ENCODE measurements around the gene BANP.
"Not testable (repeated sequence)": the region's sequence is repeated elsewhere in the genome, so short reads cannot be mapped to it uniquely, and the experiment has no call there.

The BANP gene

DNA sequence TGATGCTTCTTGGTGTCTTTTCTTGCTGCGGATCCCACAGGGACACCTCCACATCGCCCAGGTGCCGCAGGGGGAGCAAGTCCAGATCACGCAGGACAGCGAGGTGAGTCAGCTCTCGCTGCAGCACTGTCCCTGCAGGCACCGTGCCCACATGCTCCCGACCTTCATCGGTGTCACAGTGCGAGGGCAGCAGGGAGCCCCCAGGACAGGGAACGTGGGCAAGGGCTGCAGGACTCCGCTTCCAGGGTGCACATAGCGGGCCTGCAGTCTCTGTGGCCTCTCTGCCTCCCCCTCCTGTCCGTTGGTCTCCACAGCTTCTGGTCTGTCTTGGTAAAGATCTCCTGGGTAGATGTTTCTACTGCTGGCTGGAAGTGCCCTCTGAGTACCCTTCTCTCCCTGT lies 84.1 kb downstream of the BANP start:
- no peak for DNase-seq

DNA sequence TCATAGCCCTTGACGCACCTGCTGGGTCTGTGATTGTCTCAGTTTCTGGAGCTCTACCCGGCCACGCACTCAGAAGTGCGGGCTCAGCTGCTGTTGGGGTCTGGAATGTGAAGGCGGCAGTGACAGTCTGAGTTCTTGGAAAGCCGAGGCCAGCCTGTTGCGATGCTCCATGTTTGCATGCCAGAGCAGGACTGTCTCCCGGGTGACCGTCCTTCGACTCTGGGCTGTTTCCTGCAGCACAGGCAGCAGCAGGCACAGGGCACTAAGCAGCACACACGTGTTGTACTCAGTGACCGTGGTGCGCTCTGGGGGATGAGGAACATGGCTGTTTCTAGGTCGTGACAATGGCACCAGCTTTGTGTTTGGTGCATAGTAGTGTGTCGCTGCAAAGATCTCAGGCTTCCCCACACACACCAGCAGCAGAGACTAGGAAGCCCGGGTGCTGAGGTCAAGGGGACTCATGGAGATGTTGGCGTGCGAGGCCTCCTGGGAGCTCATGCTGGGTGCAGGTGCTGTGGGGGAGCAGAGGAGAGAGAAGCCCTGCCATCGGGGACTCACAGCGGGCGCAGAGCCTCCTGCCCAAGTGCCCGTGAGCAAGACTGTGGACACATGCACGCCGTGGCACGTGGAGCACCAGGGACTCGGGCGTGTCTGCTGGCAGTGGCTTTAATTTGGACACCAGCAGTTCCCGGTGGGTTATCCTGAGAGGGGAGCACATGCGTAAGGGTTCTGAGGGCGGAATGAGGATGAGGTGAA lies 84.8 kb downstream of the BANP start:
- DNase-seq: not testable (repeated sequence)

DNA sequence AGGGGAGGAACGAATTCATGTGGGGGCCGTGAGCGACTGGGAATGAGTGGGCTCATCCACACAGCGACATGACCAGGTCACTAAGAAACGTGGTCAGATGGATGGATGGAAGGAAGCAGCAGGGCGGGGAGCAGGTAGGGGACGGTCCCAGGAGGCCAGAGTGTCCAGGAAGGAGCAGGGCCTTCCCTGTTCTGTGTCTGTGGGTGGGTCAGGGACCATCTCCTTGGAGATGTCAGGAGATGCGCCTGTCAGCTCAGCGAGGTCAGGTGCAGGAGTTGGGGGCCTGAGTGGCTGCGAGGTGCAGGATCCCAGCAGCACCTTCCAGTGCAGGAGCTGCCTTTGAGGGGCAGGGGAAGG lies 85.4 kb downstream of the BANP start:
- DNase-seq: not testable (repeated sequence)

DNA sequence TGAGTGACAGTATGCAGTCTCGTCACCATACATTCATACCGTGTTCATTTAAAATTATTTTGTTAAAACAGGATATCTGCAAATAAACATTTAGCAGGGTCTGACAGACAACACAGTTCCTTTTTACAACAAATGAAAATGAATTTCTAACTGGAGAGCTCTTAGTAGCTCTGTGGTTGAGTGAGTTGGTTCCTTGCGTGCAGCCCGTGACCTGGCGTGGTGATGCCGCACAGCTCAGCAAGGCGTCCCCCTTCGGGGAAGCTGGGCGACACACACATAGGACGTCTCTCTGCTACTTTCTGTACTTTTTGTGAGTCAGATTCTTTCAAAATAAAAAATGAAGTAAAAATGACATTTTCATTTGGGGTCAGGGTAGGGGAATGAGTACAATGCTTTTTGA lies 86.1 kb downstream of the BANP start:
- not testable (repeated sequence) for DNase-seq

DNA sequence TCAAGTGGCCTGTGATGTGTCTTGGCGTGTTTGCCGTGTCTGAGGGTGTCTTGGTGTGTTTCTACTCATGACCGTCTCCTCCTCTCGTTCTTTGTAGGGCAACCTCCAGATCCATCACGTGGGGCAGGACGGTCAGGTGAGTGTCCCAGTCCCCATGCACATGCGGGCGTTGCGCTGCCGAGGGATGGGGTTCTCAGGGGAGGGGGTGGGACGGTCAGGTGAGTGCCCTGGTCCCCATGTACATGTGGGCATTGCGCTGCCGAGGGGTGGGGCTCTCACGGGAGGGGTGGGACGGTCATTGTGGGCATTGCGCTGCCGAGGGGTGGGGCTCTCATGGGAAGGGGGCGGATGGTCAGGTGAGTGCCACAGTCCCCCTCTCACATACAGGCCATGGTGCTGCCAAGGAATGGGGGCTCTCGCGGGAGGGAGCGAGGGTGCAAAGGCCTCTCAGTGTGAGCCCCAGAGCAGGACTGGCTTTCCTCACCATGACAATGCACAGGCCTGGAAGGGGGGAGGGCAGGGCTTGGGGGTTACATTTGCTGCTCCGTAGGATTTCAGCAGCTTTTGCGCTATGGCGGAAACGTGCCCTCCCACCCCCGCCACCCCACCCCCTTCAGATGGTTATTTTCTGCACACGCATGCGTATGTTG lies 86.8 kb downstream of the BANP start:
- DNase-seq: not testable (repeated sequence)

DNA sequence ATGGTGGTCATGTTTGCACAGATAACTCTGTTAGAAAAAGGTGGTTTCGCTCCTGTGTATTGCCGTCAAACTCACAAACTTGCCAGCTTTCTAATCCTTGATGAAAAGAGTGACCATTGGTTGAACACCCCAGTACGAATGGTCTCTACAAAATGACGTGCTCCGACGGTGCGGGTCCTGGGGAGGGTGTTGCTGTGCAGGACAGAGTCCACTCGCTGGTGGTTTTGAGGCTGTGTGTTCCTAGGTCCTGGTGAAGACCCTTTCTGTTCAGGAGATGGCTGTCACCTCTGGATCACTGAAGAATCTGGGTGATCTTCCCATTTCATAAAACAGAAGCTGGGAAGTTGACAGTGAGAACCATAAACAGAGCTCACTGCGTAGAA lies 87.3 kb downstream of the BANP start:
- DNase-seq: not testable (repeated sequence)

DNA sequence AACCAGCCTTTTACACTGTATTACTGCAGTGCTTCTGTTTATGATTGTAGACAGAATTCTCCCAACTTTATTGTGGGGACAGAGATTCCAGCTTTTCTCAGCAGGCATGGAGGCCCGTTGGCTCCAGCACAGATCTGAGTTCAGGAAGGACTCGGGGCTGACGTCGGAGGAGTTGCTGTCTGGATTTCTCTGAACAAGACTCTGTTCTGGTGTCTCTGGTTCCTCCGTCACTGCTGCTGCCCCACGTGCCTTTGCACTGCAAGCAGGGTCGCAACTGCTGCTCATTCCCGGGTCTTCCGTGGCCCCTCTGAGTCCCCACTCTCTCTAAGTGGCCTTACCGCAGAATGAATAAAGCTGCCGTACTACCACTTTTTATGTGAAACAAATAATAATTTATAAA lies 88.4 kb downstream of the BANP start:
- DNase-seq: no peak

DNA sequence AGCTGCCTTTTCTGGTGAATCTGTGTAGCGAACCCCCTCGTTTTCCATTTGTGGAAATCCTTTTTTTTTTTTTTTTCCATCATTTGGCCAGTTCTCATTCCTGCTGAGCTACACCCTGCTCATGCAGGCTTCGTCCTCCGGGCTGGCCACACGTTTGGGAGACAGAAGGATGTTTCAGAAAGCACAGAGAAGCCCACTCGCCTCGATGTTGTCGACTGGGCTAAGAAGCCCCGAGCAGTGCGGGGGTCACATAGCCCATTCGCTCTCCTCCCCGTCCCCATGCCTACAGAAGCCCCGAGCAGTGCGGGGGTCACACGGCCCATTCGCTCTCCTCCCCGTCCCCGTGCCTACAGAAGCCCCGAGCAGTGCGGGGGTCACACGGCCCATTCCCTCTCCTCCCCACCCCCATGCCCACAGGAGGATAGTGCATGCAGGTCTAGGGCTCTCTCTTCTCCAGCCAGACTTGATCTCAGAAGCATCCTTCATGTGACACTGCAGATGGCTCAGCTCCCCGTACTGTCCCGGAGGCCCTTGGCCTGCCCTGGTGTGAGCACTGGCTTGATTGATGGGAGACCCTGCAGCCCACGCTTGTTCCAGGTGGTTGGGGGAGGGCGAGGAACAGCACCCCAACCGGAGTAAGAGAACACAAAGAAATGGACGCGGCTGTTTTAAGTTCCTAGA lies 89.1 kb downstream of the BANP start:
- not testable (repeated sequence) for DNase-seq

DNA sequence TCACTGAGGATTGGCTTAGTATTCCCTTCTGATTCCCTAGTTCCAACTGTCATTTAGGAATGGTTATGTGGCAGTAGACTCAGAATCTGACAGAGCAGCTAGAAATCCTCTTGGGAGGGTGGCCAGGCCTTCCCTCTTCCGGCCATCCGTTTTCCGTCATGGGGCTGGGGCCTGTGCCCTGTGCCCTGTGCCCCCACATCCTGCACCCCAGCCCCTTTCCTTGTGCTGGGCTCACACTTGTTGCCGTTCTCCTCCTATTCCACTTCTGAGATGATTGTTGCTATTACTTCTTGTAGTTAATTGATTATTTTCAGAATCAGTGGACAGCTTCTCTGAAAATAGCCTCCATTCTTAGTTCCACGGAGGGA lies 89.6 kb downstream of the BANP start:
- not testable (repeated sequence) for DNase-seq

DNA sequence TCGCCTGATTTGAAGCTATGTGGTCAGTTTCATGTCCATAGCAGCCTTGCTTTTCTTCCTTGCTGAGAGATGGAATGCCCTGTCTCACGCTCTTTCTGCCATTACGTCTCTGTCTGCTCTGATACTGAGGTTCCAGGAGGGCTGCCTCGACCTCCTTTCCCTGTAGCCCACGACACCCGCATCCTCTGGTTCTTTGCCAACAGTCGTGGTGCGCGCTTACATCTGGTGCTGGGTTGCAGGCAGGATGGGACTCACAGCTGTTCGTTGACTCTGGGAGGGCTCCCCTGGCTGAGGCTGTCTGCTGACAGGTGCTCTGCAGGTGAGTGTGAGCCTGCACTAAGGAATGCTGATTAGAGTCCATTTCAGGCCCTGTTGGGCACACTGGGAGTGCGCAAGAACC lies 90.3 kb downstream of the BANP start:
- DNase-seq: not testable (repeated sequence)

DNA sequence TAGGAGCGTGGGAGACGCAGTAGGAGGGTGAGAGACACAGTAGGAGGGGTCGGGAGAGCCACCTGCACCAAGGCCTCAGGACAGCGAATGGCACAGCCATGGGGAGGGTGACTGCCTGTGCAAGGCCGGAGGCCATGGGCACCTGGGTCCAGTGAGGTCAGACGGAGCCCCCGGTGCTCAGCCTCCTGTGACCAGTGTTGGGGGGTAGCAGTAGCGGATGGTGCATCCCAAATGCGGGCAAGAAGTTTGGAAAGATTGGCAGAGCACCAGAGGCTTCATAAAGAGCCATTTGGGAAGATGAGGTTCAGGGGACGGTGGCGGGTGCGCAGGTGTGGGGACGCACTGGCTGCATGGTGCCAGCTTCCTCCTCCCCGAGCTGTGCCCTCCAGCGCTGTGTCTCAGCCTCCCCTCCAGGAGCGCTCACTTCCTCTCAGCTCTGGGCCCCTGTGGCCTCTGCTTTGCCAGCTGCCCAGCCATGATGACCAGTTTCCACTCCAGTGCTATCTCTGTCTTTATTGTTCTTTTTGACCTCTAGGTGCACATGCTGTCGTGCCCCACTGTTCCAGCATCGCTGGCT lies 90.8 kb downstream of the BANP start:
- DNase-seq: not testable (repeated sequence)

DNA sequence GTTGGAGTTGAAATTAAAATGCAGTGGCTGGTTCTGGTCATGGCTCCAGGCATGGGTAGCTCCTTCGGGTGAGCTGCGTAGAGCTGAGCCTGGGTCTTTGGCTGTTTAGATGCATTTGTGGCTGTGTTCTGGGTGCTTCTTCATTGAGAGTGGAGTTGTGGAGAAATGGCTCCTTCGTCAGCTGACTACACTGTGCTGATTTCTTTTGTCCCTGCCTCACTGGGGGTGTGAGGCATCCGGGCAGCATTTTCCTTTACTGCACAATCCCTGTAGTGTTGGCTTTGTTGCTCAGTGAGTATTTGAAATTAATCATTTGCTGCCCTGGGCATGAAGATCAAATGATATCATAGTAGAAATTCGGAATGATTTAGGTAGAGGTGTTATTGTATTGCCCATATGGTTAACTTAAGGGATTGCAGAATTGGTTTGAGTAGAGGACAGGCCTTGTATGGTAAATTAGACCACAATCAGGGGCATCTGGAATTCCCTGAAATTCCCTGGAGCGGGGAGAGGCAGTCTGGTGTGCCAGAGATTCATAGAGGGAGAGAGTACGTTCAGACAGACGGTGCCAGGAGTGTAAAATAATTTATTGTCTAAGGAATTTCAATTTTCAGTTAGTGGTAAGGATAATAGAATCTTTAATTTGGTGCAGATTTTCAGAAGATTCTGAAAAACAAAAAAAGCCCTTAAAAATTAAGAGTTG lies 92.1 kb downstream of the BANP start:
- not testable (repeated sequence) for DNase-seq

DNA sequence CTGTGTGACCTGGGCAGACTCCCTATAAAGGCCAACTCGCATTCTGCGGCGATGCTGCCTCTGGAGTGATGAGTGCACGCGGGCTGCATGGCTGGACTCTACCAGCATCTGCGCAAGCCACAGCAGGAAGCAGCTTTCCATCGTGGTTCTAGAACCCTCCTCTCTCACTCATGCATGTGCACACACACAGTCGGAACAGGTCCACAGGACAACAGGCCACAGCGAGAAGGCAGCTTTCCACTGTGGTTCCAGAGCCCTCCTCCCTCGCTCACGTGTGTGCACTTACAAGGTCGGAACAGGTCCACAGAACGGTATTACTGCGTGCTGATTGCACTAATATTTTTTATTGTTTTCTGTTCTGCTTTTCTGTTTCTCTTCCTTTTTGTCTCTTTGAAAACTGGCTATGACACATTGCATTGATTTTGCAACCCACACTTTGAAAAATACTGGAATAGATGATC lies 92.9 kb downstream of the BANP start:
- DNase-seq: not testable (repeated sequence)

DNA sequence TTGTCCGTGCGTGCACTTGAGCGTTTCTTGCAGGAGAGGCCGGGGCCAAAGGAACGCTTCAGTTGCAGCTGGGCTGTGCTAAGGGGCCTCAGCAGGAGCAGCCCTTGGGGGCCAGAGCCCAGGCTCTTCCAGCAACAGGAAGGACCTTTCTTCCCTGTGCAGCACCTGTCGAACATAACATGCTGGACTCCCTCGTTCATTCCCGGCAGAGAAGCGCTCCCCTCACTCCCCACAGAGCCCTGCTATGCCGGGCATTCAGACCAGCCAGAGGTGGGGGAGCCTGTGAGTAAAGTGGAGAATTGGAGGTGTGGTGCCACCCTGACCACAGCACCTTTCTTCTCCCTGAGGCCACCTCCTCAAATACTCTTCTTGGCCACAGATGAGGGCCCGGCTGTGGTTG lies 94.1 kb downstream of the BANP start:
- DNase-seq: not testable (repeated sequence)

DNA sequence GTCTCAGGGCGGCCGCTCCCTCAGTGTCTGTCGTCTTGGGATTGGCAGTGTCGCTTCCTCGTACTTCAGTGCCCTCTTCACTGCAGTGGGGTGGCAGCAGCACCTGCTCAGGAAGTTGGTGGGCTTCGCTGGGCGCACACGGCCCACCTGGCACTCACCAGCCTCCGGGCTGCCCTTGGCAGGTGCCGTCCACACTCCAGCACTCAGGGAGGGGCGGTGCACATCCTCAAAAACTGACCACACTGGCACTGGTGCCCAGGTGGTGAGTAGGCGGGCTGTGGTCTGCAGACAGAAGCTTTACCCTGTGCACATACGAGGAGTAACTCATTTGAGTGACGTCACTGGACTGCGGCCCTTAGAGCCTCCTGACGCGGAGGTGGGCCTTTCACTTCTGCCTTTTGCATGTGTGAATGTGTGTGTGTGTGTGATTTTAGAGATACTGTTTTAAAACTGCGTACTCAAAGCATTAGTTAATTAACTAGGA lies 94.6 kb downstream of the BANP start:
- DNase-seq: no peak

DNA sequence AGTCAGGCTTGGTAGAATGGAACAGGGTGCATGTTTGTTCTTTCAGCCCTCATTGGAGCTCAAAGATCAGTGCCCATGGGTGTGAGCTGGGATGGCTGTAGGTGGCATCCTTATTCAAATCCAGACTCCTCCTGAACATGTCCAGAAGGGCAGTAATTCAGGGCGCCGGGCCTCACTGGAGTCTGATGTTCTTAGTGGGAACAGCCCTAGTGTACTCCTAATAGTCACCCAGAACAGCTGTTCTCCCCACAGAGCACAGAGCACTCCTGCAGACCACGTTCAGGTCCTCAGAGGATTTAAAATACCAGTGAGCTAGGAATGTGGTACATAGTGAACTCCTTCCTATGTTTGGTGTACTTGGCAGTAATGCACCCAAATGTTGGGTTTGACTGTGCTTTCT lies 96.2 kb downstream of the BANP start:
- no peak for DNase-seq

DNA sequence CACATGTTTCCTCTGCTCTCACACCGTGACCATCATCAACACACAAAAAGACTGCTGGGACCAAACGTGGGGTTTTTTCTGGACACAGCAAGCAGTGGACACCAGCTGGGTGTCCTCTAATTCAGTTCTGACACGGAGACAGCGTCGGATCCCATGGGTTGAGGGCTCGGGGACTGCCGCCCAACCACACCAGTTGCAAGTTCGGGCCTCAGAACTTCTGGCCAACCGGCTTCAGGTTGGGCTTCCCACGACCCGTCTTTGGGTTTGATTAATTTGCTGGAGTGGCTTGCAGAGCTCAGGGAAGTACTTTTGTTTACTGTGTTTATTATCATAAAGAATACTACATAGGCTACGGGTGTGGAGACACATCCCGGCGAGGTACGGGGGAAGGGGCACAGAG lies 97.8 kb downstream of the BANP start:
- no peak for DNase-seq

DNA sequence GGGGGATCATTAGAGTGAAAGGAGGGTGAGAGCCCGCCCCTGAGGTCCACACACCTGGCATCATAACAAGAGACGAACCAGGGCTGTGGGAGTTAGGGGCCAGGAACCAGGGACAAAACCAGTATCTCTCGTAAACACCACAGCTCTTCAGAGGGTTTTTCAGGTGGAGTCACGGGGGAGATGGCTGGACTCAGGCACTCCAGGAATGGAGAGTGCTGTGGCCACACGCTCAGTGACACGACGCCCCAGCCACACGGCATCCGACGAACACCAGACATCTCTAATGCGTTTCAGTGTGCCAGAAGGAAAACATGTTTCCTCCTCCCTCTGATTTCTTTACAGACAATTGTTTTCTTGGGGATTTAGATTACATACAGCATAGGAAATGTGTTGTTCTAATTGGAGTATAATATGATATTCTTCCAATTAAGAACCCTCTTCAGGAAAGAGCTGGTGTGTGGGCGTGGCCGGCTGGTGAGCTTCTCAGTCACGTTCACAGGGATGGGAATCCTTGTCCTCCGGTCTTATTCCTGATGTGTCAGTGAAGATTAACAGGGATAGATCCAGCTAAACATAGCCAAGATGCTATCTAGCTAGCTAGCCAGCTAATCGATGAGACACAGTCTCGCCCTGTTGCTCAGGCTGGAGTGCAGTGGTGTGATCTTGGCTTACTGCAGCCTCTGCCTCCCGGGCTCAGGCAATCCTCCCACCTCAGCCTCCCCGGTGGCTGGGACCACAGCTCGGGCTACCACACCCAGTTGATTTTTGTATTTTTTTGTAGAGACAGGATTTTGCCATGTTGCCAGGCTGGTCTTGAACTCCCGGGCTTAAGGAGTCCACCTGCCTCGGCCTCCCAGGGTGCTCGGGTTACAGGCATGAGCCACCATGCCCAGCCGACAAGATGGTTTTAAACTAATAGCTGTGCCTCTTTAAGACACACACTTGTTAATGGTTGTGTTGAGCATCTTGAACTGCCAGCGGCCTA lies 98.6 kb downstream of the BANP start:
- no peak for DNase-seq

DNA sequence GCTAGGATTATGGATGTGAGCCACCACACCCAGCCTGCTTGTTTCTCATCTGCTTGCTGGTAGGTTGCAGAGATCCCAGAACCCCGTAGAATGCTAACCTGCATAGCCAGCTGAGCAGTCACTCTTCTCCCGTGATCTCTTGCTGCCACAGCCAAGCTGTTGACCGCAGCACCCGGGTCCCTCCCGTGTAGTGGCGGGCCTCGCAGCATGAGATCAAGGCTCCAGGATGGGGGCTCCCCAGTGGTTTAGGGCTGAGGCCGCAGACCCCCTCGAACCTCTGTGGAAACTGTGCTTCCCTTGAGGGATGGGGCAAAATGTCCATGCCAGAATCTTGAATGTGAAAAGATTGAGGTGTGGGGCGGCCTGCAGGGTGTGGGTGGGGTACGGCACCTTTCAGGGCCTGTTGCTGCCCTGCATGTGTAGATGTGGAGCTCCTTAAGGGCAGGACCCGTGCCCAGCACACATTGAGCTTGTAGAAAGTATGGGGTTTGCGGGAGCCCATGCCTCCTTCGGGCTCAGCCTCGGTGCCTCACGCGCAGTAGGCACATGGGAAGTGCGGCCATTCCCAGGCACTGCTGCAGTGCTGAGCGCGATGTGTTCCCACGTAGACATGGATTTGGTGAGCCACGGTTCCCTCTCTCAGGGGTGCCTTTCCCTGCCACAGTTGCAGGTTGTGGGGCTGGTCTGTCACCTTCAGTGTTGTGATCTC lies 99.9 kb downstream of the BANP start:
- no peak for DNase-seq

DNA sequence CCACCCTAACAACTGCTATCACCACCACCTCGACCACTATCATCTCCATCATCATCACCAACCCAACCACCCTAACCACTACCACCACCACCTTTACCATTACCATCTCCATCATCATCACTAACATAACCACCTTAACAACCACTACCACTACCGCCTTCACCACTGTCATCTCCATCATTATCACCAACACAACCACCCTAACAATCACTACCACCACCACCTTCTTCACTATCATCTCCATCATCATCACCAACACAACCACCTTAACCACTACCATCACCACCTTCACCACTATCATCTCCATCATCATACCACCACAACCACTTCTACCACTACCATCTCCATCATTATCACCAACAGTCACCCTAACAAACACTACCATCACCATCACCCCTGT lies 101.4 kb downstream of the BANP start:
- DNase-seq: no peak

DNA sequence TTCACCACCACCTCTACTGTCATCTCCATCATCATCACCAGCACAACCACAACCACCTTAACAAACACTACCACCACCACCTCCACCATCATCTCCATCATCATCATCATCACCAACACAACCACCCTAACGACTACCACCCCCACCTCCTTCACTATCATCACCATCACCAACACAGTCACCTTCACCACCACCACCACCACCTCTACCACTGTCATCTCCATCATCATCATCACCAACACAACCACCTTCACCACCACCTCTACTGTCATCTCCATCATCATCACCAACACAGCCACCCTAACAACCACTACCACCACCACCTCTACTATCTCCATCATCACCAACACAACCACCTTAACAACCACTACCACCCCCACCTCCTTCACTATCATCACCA lies 102.2 kb downstream of the BANP start:
- DNase-seq: not testable (repeated sequence)

All from activated CD4-positive, alpha-beta T cell treated with anti-CD3 and anti-CD28 coated beads, Interleukin-2, amount 50 U/mL, for 4 hours (primary cell).